LNCAP (cell line): ENCODE measurements around the gene WHRN.

ENCODE experiments used
- TF ChIP-seq, protein P1 (sequence below): fragments of 450-650 bp; IDR thresholded peaks from 2 replicates; pipeline ENCODE4 v1.5.1; 2017; ENCODE audit warnings: mild to moderate bottlenecking

Gene WHRN

DNA sequence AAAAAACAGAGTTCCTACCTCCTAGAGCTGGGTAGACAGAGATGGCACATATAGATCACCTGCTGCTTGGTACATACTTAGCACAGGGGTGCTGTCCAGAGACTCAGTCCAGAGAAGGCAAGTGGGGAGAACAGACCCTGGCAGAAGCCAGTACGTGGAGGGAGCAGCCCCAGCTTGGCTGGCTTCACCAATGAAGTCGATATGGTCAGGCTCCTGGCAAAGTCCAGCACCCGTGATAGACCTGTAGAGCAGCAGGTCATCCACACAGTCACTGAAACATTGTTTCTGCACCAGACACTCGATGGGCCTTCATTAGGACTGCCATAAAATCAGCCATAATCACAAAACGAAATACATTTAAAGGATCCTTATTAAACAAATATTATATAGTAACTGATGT, 45.8 kb downstream of the WHRN start:
- TF ChIP-seq, protein P1, sequence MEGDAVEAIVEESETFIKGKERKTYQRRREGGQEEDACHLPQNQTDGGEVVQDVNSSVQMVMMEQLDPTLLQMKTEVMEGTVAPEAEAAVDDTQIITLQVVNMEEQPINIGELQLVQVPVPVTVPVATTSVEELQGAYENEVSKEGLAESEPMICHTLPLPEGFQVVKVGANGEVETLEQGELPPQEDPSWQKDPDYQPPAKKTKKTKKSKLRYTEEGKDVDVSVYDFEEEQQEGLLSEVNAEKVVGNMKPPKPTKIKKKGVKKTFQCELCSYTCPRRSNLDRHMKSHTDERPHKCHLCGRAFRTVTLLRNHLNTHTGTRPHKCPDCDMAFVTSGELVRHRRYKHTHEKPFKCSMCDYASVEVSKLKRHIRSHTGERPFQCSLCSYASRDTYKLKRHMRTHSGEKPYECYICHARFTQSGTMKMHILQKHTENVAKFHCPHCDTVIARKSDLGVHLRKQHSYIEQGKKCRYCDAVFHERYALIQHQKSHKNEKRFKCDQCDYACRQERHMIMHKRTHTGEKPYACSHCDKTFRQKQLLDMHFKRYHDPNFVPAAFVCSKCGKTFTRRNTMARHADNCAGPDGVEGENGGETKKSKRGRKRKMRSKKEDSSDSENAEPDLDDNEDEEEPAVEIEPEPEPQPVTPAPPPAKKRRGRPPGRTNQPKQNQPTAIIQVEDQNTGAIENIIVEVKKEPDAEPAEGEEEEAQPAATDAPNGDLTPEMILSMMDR, result no peak

DNA sequence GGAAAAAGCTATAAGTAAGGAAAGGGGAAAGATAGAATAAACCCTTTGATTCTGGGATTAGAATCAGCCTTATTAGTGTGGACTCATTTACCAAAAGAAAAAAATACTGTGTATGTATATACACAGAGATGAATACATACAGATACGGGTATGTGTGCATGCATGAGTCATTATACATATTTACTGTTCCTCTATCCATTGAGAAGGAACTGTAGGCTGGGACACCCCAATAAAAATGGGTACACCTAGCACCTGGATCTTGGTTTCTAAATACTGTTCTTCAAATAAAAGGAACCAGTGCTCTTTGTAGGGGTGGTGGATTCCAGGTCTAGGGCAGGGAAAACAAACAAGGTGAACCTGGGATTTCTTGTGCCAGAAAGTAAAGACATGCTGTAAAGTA, 48.3 kb downstream of the WHRN start:
- TF ChIP-seq, protein P1, result no peak

DNA sequence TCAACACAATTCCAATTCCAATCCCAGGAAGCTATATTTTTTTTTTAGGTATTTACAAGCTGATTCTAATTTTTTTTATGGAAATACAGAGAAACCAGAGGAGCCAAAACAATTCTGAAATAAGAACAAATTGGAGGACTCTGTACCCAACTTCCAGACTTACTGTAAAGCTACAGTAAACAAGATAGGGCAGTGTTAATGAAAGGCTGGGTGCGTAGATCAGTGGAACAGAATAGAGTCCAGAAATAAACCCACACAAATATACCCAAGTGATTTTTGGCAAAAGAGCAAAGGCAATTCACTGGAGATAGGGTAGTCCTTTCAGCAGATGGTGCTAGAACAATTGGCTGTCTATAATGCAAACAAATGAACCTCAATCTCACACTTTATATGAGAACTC, 50.6 kb downstream of the WHRN start:
- TF ChIP-seq, protein P1, result no peak

DNA sequence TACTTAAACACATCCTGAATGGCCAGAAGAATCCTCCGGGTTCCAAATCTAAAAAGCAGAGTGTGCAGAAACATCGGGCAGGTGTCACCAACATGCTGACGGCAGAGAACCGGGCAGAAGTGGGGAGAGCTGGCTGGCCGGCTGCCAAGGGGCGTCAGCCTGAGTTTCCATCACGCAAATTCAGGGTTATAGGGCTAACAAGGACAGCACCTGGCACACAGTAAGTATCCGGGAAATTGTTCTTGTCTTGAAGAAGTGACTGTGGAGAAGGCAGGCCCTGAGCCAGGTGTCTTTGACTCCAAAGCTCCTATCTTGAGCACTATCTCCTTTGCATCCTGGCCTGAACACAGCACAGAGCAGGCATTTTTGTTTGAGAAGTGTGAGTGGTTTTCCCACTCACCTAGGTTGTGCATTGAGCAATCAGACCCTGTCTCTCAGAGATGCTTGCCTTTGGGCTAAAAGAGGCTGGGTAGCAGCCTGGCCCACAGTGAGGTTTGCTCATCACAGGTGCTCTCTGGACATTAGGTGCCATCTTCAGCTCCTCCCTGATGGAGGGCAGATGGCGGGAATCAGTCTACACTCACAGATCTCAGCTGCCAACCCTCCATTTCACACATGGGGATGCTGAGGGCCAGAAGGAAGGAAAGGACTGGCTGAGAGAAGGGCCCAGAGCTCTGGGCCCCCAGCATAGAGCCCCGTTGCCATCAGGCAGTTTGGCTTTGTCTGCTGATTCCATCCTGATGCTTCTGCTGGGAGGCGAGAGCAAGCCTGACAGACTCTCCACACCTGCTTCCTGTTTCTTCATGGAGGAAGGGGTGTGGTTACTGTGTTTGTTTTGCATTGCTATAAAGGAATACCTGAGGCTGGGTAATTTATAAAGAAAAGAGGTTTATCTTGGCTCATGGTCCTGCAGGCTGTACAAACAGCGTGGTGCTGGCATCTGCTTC, 52.8 kb downstream of the WHRN start:
- TF ChIP-seq, protein P1, result no peak

DNA sequence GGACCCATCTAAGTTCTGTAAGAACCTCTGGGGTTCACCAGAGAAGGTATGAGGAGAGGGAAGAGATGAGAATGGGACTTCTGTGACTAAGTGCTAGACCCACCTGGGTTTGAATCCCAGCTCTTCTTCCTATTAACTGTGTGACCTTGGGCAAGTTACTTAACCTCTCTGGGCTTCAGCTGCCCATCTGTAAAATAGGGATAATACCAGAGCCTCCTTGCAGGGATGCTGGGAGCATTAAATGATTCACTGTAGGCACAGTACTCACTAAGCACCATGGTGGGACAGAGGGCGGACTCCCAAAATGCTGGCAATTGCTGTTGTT, 53.6 kb downstream of the WHRN start:
- TF ChIP-seq, protein P1, result no peak

DNA sequence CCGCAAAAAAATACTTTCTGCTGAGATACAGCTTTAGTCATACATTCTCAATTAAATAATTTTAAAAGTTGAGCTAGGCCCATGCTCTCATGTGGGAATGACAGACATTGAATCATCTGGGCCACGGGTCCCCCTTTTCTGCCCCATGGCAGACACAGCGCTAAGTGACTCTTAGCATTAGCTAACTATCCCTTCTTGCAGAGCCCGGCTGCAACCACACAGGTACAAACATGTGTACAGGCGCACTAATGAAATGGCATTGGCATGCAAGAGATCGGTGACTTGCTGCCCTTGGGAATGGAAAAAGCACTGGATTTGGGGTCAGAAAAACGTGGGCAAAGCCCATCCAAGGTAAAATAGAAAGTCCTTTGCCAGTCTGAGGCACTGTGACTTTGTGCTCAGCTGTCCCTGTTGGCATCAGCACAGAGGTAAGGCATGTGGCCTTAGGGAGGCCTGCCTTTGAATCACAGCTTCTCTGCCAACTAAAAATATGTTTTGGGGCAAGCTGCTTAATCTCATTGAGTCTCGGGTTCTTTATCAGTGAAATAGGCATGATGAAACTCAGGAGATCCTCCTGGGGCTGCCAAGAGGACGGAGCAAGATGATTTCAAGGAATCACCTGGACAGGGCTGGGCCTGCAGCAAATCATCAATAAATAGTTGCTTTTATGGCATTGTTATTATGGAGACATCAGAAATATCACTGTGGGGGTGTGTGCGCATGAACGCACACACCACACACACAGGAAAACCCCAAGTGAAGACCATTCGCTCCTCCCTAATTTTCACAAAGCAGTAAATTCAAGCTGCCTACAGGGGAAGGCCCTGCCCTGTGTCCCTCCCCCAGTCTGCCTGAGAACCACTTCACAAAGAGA, 54.2 kb downstream of the WHRN start:
- TF ChIP-seq, protein P1, result no peak

DNA sequence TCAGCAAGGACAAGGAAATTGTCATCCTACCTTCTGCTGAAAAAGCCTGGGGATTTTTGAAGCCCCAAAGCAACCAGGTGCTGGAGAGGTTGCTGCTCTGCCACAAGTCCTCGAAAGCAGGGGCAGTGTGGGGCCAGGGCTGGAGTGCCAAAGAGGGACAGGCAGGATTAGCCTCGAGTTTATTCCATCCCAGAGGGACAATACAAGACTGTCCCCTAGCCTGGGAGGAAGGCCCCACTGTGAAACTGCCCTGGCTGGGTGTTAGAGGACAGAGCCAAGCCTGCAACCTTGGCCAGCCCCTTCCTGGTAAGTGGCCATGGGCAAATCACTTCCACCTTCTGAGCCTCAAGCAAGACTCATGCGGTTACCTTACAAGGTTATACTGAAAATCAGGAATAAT, 55.1 kb downstream of the WHRN start:
- TF ChIP-seq, protein P1, result no peak
